UCSD-AML1 (cell line): ENCODE data around the gene MRPL20.
A peak's percentile ranks its signal among the peaks of the same experiment; 100 is the strongest.
"Not testable (repeated sequence)": the region's sequence is repeated elsewhere in the genome, so short reads cannot be mapped to it uniquely, and the experiment has no call there.

Experiments used
- DNase-seq: peaks from one replicate; lab custom pipeline; 2025; ENCODE audit not compliant: unreplicated experiment; lab: John Stamatoyannopoulos, UW

The MRPL20 gene

GRCh38 chr1:1411626-1412025, 4.5 kb upstream of the MRPL20 start:
- no peak for DNase-seq

DNA sequence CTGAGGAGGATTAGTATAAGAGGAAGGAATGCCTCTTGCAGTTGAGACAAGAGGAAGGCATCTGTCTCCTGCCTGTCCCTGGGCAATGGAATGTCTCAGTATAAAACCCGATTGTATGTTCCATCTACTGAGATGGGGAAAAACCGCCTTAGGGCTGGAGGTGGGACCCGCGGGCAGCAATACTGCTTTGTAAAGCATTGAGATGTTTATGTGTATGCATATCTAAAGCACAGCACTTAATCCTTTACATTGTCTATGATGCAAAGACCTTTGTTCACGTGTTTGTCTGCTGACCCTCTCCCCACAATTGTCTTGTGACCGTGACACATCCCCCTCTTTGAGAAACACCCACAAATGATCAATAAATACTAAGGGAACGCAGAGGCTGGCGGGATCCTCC, 3.1 kb upstream of the MRPL20 start:
- not testable (repeated sequence) for DNase-seq

DNA sequence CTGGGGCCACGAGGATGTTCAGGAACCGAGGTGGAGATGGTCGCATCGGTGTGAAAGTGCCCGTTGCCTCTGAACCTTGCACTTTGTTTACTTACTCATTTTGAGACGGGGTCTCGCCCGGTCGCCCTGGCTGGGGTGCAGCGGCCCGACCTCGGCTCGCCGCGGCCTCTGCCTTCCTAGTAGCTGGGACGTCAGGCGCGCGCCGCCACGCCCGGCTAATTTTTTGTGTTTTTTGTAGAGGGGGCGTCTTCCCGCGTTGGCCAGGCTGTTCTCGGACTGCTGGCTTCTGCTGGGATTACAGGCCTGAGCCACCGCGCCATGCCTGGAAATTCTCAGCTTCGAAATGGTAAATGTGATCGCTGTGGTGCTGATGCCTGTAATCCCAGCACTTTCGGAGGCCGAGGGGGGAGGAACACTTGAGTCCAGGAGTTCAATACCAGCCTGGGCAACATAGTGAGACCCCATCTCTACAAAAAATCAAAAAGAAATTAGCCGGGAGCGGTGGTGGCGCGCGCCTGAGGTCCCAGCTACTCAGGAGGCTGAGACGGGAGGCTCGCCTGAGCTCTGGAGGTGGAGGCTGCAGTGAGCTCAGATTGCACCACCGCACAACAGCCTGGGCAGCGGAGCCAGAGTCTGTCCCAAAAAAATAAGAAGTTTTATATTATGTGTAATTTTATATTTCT, 684 bp upstream of the MRPL20 start:
- DNase-seq: peak; percentile 39

DNA sequence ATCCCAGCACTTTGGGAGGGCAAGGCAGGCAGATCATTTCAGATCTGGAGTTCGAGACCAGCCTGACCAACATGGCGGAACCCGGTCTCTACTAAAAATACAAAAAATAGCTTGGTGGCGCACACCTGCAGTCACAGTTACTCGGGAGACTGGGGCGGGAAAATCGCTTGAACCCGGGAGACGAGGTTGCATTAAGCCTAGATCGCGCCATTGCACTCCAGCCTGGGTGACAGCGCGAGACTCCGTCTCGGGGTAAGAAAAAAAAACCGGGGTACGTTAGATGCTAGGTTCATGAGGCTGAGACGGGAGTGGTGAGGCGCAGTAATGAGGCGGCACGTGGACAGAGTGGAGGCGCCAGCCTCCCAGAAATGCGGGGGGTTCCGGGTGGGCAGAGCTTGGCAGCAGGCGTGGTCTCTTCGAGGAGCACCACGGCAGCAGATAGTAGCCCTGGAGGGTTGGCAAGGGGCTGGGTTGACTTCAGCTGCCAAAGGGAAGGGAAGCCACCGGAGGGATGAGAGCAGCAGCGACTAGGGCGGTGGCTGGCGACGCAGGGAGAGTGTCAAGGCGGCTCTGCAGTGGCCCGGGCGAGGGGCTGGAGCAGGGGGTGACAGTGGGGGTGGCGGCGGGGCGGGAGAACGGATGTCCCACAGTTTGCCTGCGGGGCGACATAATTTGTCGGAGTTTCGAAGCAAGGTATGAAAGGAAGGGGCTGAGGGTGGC, 832 bp downstream of the MRPL20 start:
- no peak for DNase-seq

- no peak for DNase-seq
Measured at GRCh38 chr1:1403653-1404052, 3.4 kb downstream of the MRPL20 start.

- not testable (repeated sequence) for DNase-seq
Measured at GRCh38 chr1:1402901-1403392, 4.1 kb downstream of the MRPL20 start.

DNA sequence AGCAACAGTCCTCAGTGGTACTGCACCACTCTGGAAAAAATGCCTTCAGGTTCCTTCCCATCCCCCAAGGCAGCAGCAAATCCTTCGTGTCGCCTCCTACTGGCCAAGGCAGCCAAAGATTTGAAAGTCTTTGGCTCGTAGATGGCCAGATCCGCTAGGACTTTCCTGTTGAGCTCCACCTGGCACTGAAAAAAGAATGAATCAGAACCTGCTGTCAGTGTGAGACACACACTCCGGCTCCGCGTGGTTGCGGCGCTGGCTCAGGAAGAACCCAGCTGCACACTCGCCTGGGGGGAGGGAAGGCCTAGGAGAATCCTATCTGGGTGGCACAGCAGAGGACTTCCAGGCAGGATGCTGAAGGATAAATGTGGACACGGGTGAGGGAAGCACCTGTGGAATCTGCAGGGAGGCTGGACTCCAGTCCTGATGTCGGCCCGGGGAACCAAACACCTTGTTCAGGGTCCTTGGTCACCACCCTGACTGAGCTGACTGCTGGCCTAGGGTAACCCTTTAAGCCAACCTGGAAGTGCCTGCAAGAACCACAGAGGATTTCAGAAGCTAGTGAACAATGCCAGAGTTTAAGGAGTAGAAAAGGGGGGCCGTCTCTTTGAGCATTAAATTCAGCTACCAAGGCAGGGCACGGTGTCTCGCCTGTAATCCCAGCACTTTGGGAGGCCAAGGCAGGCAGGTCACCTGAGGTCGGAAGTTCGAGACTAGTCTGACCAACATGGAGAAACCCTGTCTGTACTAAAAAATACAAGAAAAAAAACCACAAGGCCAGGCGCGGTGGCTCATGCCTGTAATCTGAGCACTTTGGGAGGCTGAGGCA, 4.8 kb downstream of the MRPL20 start:
- peak; percentile 30 for DNase-seq

DNA sequence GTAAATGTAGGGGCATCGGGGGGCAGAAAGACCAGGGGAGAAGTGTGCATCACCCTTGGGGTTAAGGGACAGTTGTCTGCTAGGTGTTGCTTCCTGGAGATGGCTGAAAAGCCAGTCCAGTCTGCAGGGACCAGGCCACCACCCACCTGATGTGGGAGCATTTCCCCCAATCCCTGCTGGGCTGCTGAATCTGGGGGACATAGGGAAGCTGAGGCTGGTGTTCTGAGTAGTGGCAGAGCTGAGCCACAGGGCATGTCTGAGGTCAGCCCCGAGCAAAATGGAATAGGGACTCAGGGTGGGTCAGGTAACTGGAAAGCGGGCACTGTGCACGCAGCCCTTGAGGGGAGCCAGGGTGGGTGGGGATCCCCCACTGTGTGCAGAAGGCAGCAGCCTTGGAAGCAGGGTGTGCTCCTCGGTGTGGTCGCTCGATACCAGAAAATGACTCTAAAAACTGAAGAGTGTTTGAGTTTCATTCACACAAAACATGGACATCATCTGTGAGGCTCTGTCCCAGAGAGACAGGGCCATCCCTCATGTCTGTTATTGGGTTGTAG, 5.6 kb downstream of the MRPL20 start:
- DNase-seq: no peak

DNA sequence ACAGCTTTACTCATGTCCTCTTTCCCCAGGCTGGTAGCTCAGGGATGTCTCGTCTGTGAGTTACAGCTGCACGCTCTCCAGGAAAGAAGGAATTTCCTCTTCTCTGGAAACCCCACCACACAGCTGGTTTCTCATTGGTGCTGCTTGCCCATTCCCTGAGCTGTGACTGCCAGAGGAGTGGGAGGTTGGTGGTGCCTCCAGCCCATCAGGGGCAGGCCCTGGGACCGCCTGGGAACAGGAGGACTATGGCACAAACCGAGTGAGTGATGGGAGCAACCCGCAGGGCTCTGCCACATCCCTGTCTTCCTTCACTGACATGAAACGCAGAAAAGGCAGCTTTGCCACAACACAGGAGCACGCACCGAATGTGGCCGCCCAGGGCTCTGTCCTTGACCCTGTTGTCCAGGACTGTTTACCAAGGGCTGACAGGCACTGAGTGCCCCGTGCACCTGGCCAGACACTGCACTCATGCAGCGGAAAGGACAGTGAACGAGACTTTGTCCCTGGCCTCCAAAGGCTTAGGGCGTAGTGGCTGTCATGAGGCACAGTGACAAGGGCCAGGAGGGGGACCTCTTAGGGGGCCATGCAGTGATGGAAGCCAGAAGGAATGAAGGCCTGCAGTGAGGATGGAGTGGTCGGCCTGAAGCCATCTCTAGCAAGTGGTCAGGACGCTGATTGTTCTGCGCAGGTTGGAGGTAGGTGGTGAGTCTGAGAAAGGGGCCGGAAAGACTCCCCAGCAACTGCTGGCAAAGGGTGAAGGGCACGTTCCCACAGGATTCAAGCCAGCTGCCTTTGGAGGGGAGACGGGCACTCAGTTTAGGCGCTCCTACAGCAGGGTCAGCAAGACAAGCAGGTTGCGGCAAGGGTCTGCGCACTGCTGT, 6.3 kb downstream of the MRPL20 start:
- no peak for DNase-seq

DNA sequence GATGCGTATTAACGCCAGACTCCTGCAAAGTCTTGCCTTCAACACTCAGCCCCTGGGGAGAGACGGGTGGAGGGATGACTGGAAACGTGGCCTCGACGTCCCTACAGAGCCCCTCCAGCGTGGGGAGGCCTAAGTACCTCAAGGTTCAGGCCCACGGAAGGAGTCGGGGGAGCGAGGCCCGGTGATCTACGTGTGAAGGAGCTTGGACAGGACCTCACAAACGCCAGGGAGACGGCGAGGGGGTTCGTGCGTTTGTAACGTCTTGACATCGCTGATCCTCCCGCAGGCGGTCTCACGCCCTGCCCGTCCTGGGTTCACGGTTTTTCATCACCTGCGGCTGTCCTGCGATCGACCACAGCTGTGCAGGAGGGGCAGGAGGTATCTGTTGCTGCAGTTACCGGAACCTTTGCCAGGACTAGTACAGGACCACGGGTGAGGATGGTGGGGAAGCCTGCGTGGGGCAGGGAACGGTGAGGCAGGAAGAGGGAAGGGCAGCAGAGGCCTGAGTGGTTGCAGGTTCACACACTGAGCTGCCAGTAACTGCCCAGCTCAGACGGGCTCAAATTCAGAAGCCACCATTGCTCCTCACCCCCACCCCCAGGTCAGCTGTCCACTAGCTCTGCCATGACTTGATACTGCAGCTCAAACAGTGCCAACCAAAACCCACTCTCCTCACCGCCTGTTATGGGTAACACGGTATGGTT, 7.1 kb downstream of the MRPL20 start:
- DNase-seq: no peak

- DNase-seq: peak; percentile 99
Measured at GRCh38 chr1:1399187-1399871, 7.8 kb downstream of the MRPL20 start, which contains the start of gene CCNL2. Gene CCNL2, minus strand, starts transcription at chr1:1399335. Its CDS starts 29 bp downstream, at chr1:1399306.

- no peak for DNase-seq
Measured at GRCh38 chr1:1398677-1399186, 8.4 kb downstream of the MRPL20 start.

DNA sequence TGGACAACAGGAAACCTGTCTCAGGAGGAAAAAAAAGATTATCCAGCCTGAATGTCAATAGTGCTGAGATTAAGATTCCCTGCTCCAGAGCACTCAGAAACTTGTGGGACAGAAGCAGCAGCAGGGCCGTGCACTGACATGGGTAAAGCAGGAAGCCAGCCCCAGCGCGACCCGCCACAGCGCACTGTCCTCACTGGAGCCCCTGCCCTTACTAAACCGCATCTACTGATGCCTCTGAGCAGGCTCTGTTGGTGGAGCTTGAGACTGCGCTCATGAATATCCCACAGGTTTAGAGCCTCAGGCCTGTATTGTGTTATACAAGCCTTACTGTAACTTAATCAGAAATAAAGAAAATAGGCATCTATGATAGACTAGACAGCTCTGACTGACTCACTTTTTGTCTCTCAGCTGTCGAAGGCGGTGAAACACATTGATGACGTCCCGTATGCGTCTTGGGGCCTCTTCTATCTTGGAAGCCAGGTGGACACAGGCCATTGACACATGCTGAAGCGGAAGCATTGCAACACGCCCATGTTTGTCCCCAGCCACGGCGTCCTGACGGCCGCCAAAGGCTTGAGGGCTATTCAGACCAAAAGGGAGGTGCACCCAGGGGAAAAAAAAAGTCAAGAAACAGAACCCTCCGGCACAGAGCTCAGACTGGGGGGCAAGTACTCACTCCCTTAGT, 9.1 kb downstream of the MRPL20 start:
- DNase-seq: no peak

- no peak for DNase-seq
Measured at GRCh38 chr1:1395166-1395565, 11.9 kb downstream of the MRPL20 start.

- DNase-seq: no peak
Measured at GRCh38 chr1:1394116-1394515, 13.0 kb downstream of the MRPL20 start.

- no peak for DNase-seq
Measured at GRCh38 chr1:1393428-1393827, 13.7 kb downstream of the MRPL20 start.

GRCh38 chr1:1393014-1393413, 14.1 kb downstream of the MRPL20 start:
- no peak for DNase-seq

GRCh38 chr1:1391225-1391624, 15.9 kb downstream of the MRPL20 start:
- no peak for DNase-seq
